VCaP (cell line): ENCODE results near the gene MSL3B.

ENCODE experiments used
- H3K27ac ChIP-seq: fragments of 450-650 bp; 2 replicates; pipeline ENCODE4 v1.5.1; 2017
- CTCF ChIP-seq: fragments of 450-650 bp; conservative IDR thresholded peaks from 2 replicates; pipeline ENCODE4 v1.5.1; 2017; ENCODE audit warnings: mild to moderate bottlenecking, moderate library complexity

The MSL3B gene

DNA sequence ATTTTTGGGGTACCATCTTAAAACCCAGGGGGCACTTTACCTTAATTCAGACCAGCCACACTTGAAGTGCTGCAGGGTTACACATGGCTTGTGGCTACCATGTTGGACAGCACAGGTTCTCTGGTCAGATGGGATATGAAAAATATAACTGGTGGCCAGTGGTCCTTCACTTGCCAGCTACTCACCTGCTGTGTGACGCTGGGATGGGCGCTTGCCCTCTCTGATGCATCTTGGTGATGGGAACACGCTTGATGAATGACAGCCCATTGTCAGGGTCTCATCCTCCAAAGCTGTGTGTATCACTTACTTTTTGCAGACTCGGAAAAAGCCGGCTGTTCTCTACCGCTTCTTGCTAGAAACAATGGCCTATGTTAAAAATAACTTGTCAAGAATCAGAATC is 36.3 kb downstream of the MSL3B start:
- no peak for TF ChIP-seq CTCF
- H3K27ac ChIP-seq = no peak overlapping the region

- no peak overlapping the region for H3K27ac ChIP-seq
- no peak for TF ChIP-seq CTCF
Measured at GRCh38 chr2:233831011-233831721, 37.0 kb downstream of the MSL3B start.

DNA sequence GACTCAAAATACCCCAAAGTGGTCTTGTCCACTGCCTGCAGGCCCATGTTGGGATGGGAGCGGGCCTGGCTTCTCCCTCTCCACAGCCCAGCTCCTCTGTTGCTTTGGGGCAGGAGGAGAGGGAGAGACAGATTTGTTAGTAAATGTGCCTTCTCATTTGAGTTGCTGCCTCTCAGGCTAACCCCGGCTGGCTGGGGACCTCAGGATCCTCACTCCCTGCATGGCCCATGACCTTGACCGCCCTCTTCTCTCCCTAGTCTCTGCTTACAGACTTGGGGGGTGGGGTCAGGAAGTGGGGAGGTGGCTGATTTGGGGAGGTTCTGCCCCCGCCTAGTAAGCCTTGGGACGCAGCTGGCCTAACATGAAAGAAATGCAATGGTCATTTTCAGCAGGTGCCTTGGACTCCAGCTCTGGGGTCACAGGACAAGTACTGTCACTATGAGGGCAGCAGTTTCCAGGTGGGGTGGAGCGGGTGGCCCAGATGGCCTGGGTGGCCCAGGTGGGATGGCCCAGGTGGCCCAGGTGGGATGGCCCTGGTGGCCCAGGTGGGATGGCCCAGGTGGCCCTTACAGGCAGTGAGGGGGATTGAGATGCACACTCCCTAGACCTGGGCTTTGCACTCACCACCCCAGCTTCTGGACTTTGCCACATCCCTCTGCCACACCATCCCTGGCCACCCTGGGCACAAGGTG is 37.9 kb downstream of the MSL3B start:
- TF ChIP-seq CTCF = no peak
- H3K27ac ChIP-seq = no peak overlapping the region

- TF ChIP-seq CTCF = no peak
- H3K27ac ChIP-seq = no peak overlapping the region
Measured at GRCh38 chr2:233829193-233830110, 38.7 kb downstream of the MSL3B start.

- H3K27ac ChIP-seq = no peak overlapping the region
- no peak for TF ChIP-seq CTCF
Measured at GRCh38 chr2:233828546-233829192, 39.5 kb downstream of the MSL3B start.

DNA sequence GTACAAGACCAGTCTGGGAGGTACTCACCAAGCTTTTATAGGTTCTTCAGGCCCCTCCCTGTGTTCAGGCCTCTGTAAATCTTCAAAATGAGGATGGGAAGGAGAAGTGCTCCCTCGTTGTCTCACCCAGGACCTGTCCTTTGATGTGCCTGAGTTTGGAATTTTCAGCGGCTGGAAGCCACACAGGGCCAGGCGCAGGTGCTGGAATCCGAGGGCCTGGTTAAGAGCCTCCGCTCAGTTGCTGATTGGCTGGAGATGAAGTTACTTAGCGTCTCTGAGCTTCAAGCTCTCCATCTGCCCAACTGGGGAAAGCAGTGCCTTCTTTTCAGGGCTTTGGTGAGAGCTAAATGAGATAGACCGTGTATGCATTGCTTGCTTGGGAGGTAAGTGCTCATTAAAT is 43.8 kb downstream of the MSL3B start:
- no peak for TF ChIP-seq CTCF
- no peak overlapping the region for H3K27ac ChIP-seq
